Dendritic cell treated with granulocyte-macrophage colony-stimulating factor and Interleukin-4, amounts not matched to agents 40 ng/mL and 50 ng/mL, for 4 days (primary cell): ENCODE results near the gene KIAA1755.

Experiments used
- H3K27ac Mint-ChIP-seq: one replicate; pipeline ENCODE4 v1.8.0; 2022; ENCODE audit warnings: mild to moderate bottlenecking, mixed read lengths
- H3K27me3 Mint-ChIP-seq: one replicate; pipeline ENCODE4 v1.8.0; 2022; ENCODE audit warnings: mild to moderate bottlenecking, mixed read lengths
- H3K36me3 Mint-ChIP-seq: one replicate; pipeline ENCODE4 v1.8.0; 2022; ENCODE audit warnings: low read depth, mixed read lengths
- H3K4me1 Mint-ChIP-seq: one replicate; pipeline ENCODE4 v1.8.0; 2022; ENCODE audit warnings: low read depth, mixed read lengths
- H3K4me3 Mint-ChIP-seq: one replicate; pipeline ENCODE4 v1.8.0; 2022; ENCODE audit warnings: mild to moderate bottlenecking, moderate library complexity, mixed read lengths
- H3K9me3 Mint-ChIP-seq: one replicate; pipeline ENCODE4 v1.8.0; 2022; ENCODE audit warnings: mixed read lengths
- intact Hi-C: fragments of 100-400 bp; cut with micrococcal nuclease; formaldehyde crosslinking; loops from one replicate; pipeline ENCODE4 v1.15.0; 2022

Gene KIAA1755

GRCh38 chr20:38209736-38210405 is 50.7 kb downstream of the KIAA1755 start:
- Mint-ChIP-seq H3K27ac (no peak overlapping the region), H3K36me3 (no peaks in the 10 kb centered on the region), H3K4me3 (no peak overlapping the region), H3K9me3 (no peaks in the 10 kb centered on the region), H3K4me1 (peaks cover 39% of the 10 kb centered on the region), H3K27me3 (peaks cover 21% of the 10 kb centered on the region)
- intact Hi-C loops = no loop called here

- no peaks in the 10 kb centered on the region for H3K9me3 Mint-ChIP-seq
- intact Hi-C loops = no loop called here
- H3K36me3 Mint-ChIP-seq = no peaks in the 10 kb centered on the region
- H3K27me3 Mint-ChIP-seq = peaks cover 17% of the 10 kb centered on the region
- H3K4me3 Mint-ChIP-seq = no peak overlapping the region
- H3K27ac Mint-ChIP-seq = no peak overlapping the region
- H3K4me1 Mint-ChIP-seq = peaks cover 45% of the 10 kb centered on the region
These were observed 51.4 kb downstream of the KIAA1755 start for GRCh38 chr20:38209054-38209675.

- Mint-ChIP-seq H3K27ac (peak overlapping the region; percentile 20), H3K9me3 (no peaks in the 10 kb centered on the region), H3K36me3 (no peaks in the 10 kb centered on the region), H3K4me3 (no peak overlapping the region), H3K4me1 (peaks cover 51% of the 10 kb centered on the region), H3K27me3 (peaks cover 13% of the 10 kb centered on the region)
- intact Hi-C loops = no loop called here
These were observed 52.0 kb downstream of the KIAA1755 start for GRCh38 chr20:38208523-38208922.

- no peaks in the 10 kb centered on the region for H3K9me3 Mint-ChIP-seq
- peaks cover 55% of the 10 kb centered on the region for H3K4me1 Mint-ChIP-seq
- H3K27ac Mint-ChIP-seq = peak overlapping the region; percentile 20
- H3K27me3 Mint-ChIP-seq = peaks cover 10% of the 10 kb centered on the region
- H3K36me3 Mint-ChIP-seq = no peaks in the 10 kb centered on the region
- intact Hi-C loops = no loop called here
- H3K4me3 Mint-ChIP-seq = no peak overlapping the region
These were observed 52.4 kb downstream of the KIAA1755 start for GRCh38 chr20:38208088-38208487.

- no peaks in the 10 kb centered on the region for H3K36me3 Mint-ChIP-seq
- peaks cover 8% of the 10 kb centered on the region for H3K27me3 Mint-ChIP-seq
- H3K9me3 Mint-ChIP-seq = no peaks in the 10 kb centered on the region
- H3K4me1 Mint-ChIP-seq = peaks cover 60% of the 10 kb centered on the region
- intact Hi-C loops = no loop called here
- no peak overlapping the region for H3K27ac Mint-ChIP-seq
- H3K4me3 Mint-ChIP-seq = no peak overlapping the region
These were observed 52.9 kb downstream of the KIAA1755 start for GRCh38 chr20:38207621-38208020.

- Mint-ChIP-seq H3K4me3 (no peak overlapping the region), H3K27ac (no peak overlapping the region), H3K36me3 (no peaks in the 10 kb centered on the region), H3K9me3 (no peaks in the 10 kb centered on the region), H3K4me1 (peaks cover 66% of the 10 kb centered on the region), H3K27me3 (peaks cover 6% of the 10 kb centered on the region)
- intact Hi-C loops = no loop called here
These were observed 55.5 kb downstream of the KIAA1755 start for GRCh38 chr20:38205001-38205400.

GRCh38 chr20:38203981-38204357 is 56.6 kb downstream of the KIAA1755 start:
- no peak overlapping the region for H3K27ac Mint-ChIP-seq
- H3K9me3 Mint-ChIP-seq = no peaks in the 10 kb centered on the region
- no peaks in the 10 kb centered on the region for H3K36me3 Mint-ChIP-seq
- intact Hi-C loops = loop anchor here (5.0 kb wide), 1 partner anchor 37 kb away; the partner anchor contains the start of gene TGM2
- H3K4me1 Mint-ChIP-seq = peaks cover 77% of the 10 kb centered on the region
- H3K27me3 Mint-ChIP-seq = peaks cover 6% of the 10 kb centered on the region
- no peak overlapping the region for H3K4me3 Mint-ChIP-seq

GRCh38 chr20:38203337-38203980 is 57.1 kb downstream of the KIAA1755 start:
- Mint-ChIP-seq H3K27me3 (peaks cover 3% of the 10 kb centered on the region), H3K4me3 (no peak overlapping the region), H3K4me1 (peaks cover 78% of the 10 kb centered on the region), H3K9me3 (no peaks in the 10 kb centered on the region), H3K27ac (peak overlapping the region; percentile 17), H3K36me3 (no peaks in the 10 kb centered on the region)
- intact Hi-C loops = loop anchor here (5.0 kb wide), 1 partner anchor 36 kb away; the partner anchor contains the start of gene TGM2

- Mint-ChIP-seq H3K27ac (peak overlapping the region; percentile 17), H3K27me3 (peaks cover 1% of the 10 kb centered on the region), H3K4me1 (peaks cover 77% of the 10 kb centered on the region), H3K36me3 (no peaks in the 10 kb centered on the region), H3K4me3 (no peak overlapping the region), H3K9me3 (no peaks in the 10 kb centered on the region)
- intact Hi-C loops = loop anchor here (5.0 kb wide), 1 partner anchor 36 kb away; the partner anchor contains the start of gene TGM2
These were observed 57.6 kb downstream of the KIAA1755 start for GRCh38 chr20:38202982-38203293.

GRCh38 chr20:38202153-38202981 is 58.2 kb downstream of the KIAA1755 start:
- Mint-ChIP-seq H3K27me3 (peaks cover 1% of the 10 kb centered on the region), H3K27ac (no peak overlapping the region), H3K36me3 (no peaks in the 10 kb centered on the region), H3K9me3 (no peaks in the 10 kb centered on the region), H3K4me1 (peaks cover 80% of the 10 kb centered on the region), H3K4me3 (no peak overlapping the region)
- intact Hi-C loops = loop anchor here (5.0 kb wide), 1 partner anchor 35 kb away; the partner anchor contains the start of gene TGM2

GRCh38 chr20:38201356-38201755 is 59.2 kb downstream of the KIAA1755 start:
- H3K9me3 Mint-ChIP-seq = no peaks in the 10 kb centered on the region
- H3K4me1 Mint-ChIP-seq = peaks cover 82% of the 10 kb centered on the region
- H3K36me3 Mint-ChIP-seq = no peaks in the 10 kb centered on the region
- H3K4me3 Mint-ChIP-seq = no peak overlapping the region
- H3K27me3 Mint-ChIP-seq = peaks cover 1% of the 10 kb centered on the region
- intact Hi-C loops = loop anchor here (5.0 kb wide), 1 partner anchor 34 kb away; the partner anchor contains the start of gene TGM2
- H3K27ac Mint-ChIP-seq = no peak overlapping the region

GRCh38 chr20:38200646-38201045 is 59.9 kb downstream of the KIAA1755 start:
- Mint-ChIP-seq H3K27ac (peak overlapping the region; percentile 20), H3K4me3 (no peak overlapping the region), H3K9me3 (no peaks in the 10 kb centered on the region), H3K36me3 (no peaks in the 10 kb centered on the region), H3K27me3 (peaks cover 1% of the 10 kb centered on the region), H3K4me1 (peaks cover 86% of the 10 kb centered on the region)
- intact Hi-C loops = loop anchor here (5.0 kb wide), 1 partner anchor 33 kb away; the partner anchor contains the start of gene TGM2

- Mint-ChIP-seq H3K4me3 (no peak overlapping the region), H3K36me3 (no peaks in the 10 kb centered on the region), H3K27me3 (peaks cover 1% of the 10 kb centered on the region), H3K9me3 (no peaks in the 10 kb centered on the region), H3K27ac (peak overlapping the region; percentile 42), H3K4me1 (peaks cover 86% of the 10 kb centered on the region)
- intact Hi-C loops = loop anchor here (5.0 kb wide), 1 partner anchor 32 kb away; the partner anchor contains the start of gene TGM2
These were observed 60.8 kb downstream of the KIAA1755 start for GRCh38 chr20:38199501-38200390.
